Activated naive CD4-positive, alpha-beta T cell treated with anti-CD3 and anti-CD28 coated beads for 36 hours (primary cell): ENCODE measurements around the gene EEPD1. TPM values are rescaled to one million over a fixed set of nuclear protein-coding genes. Genes with fewer than 3 reads are reported as not detected.
A peak's percentile ranks its signal among the peaks of the same experiment; 100 is the strongest.

Experiments used
- CTCF ChIA-PET: fragments of 350-600 bp; sonication (Branson Sonifier 250); formaldehyde crosslinking; loops from one replicate; lab custom pipeline; 2021; ENCODE audit warnings: antibody characterized with exemption; lab: Charles Lee
- DNase-seq: peaks from one replicate; pipeline ENCODE4 v3.0.0-alpha.2; 2020
- H3K27ac Mint-ChIP-seq: one replicate; pipeline ENCODE4 v1.8.0; 2021; ENCODE audit warnings: mild to moderate bottlenecking, mixed read lengths
- H3K27me3 Mint-ChIP-seq: one replicate; pipeline ENCODE4 v1.8.0; 2021; ENCODE audit warnings: low read depth, mixed read lengths
- H3K36me3 Mint-ChIP-seq: one replicate; pipeline ENCODE4 v1.8.0; 2021; ENCODE audit warnings: low read depth, mixed read lengths
- H3K4me1 Mint-ChIP-seq: one replicate; pipeline ENCODE4 v1.8.0; 2021; ENCODE audit warnings: low read depth, mixed read lengths
- H3K4me3 Mint-ChIP-seq: one replicate; pipeline ENCODE4 v1.8.0; 2021; ENCODE audit warnings: mild to moderate bottlenecking, moderate library complexity, mixed read lengths
- H3K9me3 Mint-ChIP-seq: one replicate; pipeline ENCODE4 v1.8.0; 2021; ENCODE audit warnings: mixed read lengths
- intact Hi-C: fragments of 100-400 bp; cut with micrococcal nuclease; formaldehyde crosslinking; loops from one replicate; pipeline ENCODE4 v1.15.1; 2023
- total RNA-seq, 2 experiments: library from RNA; stranded (reverse); gene quantifications; one replicate each; pipeline ENCODE4 v1.2.3, GENCODE V29; 2021

EEPD1 gene
- total RNA-seq, 2 experiments from 2014 or later: 0.49 to 0.50 TPM

DNA sequence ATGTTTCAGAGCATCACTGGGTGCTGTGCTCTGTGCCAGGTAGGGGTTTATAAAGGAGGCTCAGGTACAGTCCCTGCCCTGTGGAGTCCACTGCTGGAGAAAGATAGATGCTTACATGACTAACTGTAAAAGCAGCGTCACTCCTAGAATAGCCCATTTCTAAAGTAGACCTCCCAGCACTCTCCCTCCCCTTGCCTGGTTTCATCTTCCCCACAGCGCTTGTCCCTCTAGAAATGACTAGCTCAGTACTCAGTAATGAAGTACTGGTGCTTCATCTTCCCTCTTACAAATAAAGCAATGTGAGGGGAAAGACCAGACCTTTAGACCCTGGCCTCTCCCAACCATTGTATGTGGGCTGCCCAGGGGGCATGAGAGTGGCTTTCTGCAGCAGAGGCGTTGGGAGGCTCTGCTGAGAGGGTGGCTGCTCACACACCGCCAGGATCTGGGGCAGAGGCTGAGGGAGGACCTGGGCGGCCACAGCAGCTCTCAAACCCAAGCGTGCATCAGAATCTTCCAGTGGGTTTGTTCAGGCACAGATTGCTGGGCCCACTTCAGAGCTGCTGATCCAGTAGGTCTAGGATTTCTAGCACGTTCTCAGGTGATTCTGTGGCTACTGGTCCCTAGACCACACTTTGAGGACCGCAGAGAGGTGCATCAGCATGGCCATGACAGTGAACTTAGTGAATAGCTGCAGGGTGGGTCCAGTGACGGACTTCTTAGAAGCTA, 126.3 kb downstream of the EEPD1 start:
- no peak overlapping the region for H3K4me3 Mint-ChIP-seq
- no peaks in the 10 kb centered on the region for H3K9me3 Mint-ChIP-seq
- no peaks in the 10 kb centered on the region for H3K27me3 Mint-ChIP-seq
- no peaks in the 10 kb centered on the region for H3K36me3 Mint-ChIP-seq
- intact Hi-C loops: no loop called here
- H3K27ac Mint-ChIP-seq: no peak overlapping the region
- H3K4me1 Mint-ChIP-seq: peaks cover 15% of the 10 kb centered on the region
- no peak for DNase-seq
- CTCF ChIA-PET: no interaction called here

DNA sequence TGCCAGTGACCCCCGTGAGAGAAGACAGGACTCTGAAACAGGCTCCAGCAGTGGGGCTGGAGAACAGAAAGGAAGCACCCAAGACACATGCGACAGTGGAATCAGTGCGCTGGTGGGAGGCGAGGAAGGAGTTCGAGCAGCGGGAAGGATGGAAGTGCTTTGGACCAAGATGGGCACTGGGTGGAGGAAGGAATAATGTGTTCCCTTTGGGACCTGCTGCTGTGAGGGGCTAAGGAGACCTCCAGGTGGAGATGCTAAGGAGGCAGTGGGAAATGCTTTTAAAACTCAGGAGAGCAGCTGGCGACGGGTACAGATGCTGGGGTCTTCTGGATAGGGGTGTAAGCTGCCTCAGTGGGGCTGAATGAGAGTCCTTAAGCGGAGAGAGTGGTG, 126.9 kb downstream of the EEPD1 start:
- Mint-ChIP-seq H3K27me3 (no peaks in the 10 kb centered on the region), H3K36me3 (no peaks in the 10 kb centered on the region), H3K4me1 (peaks cover 14% of the 10 kb centered on the region), H3K4me3 (no peak overlapping the region), H3K9me3 (no peaks in the 10 kb centered on the region), H3K27ac (no peak overlapping the region)
- intact Hi-C loops: loop anchor here (10.0 kb wide), 1 partner anchor 555 kb away; no protein-coding TSS in a partner anchor
- CTCF ChIA-PET: interaction anchor here (1.2 kb wide), 1 partner anchor 12 kb away, joined by 4 read pairs; no protein-coding TSS in a partner anchor
- no peak for DNase-seq

DNA sequence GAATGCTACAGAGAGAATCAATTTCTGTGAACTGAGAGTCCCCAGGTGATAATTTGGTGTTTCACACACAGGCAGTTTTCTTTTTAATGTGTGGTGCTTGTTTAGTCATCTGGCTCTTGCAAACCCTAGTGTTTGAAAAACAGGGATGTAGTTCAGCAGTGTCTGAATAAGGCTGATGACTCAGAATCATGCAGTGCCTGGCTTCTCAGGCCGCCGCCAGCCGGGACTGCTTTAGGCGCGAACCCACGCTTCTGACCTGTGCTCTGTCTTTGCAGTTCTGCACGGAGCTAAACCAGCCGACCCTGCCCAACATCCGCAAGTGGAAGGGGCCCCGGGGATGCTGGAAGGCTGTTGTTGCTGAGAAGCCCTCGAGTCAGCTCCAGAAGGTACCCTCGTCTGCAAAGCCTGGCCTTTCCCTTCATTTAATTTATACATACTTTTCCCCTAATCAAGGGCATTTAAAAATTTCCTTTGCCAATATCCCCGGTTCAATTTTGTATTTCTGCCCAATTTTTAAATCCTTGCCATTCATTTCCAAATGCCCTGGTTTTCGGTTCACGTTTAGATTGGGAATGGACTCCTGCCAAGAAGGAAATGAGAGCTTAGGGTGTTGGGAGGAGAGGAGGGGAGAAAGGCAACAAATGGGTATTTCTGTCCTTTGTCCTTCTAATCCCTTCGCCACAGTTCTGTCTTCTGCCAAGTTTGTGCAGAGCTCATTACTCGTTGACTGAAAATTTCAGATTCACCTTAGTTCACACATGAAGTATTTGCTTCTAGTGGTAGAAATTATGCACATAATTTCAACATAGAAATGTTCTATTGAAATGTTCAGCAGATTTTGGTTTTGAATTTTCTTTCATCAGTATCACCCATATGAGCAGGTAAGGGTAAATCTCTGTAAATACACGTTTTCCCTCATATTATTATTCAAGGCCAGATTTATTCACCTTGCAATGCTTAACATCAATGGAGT, 128.1 kb downstream of the EEPD1 start:
- peaks cover 15% of the 10 kb centered on the region for H3K4me1 Mint-ChIP-seq
- intact Hi-C loops: loop anchor here (10.0 kb wide), 1 partner anchor 556 kb away; no protein-coding TSS in a partner anchor
- DNase-seq: no peak
- H3K9me3 Mint-ChIP-seq: no peaks in the 10 kb centered on the region
- no peak overlapping the region for H3K27ac Mint-ChIP-seq
- H3K27me3 Mint-ChIP-seq: no peaks in the 10 kb centered on the region
- no peaks in the 10 kb centered on the region for H3K36me3 Mint-ChIP-seq
- CTCF ChIA-PET: interaction anchor here (1.2 kb wide), 1 partner anchor 11 kb away, joined by 4 read pairs; no protein-coding TSS in a partner anchor
- no peak overlapping the region for H3K4me3 Mint-ChIP-seq

DNA sequence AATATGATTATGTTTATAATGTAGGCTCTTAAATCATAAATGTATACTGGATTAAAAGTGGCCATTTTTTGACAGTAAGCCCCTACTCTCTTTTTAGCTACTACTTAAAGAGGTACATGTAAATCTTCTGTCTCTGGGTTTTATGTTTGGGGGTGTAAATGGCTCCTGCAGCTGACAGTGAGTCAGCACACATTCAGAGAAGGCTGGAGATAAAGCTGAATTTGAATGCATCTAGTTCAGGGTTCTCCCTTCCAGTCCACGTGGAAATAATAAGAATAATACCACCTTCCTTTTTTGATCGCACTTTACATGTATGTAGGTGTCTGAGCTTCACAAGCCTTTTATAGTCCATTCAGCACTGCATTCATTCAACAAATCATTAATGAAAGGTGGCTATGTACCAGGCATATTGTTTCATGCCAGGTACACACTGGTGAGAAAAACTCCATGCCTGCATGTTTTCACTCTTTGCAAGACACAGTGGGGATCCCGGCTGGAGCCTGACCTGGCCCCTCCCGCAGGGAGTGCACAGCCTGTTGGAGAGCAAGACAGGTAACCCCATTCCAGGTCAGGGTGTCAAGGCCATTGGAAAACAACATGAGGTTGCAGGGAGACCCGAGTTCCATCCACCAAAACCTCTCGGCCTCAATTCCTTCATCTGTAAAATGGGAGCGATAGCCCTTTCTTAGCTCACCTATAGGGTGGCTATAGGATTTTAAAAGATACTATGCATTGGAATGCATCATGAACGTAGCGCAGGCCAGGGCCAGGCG, 129.1 kb downstream of the EEPD1 start:
- CTCF ChIA-PET: no interaction called here

DNA sequence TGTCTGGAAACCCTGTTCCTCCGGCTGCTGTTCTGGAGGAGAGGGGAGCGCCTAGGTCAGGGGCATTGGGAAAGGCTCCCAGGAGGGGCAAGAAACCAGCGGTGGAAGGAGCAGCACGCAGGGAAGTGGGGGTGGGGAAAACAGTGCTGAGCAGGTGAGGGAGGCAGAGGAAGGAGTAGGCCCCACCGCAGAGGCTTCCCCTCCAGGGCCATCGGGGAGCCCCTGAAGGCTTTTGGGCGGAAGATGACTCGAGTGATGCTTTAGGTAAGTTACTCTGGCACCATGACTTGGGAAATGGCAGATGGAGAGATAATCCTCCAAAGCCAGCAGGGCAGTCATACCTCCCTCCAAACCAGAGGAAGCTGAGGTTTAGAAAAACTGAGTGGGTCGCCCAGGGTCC, 130.1 kb downstream of the EEPD1 start:
- no peak overlapping the region for H3K4me3 Mint-ChIP-seq
- H3K36me3 Mint-ChIP-seq: no peaks in the 10 kb centered on the region
- H3K27me3 Mint-ChIP-seq: no peaks in the 10 kb centered on the region
- H3K4me1 Mint-ChIP-seq: peaks cover 31% of the 10 kb centered on the region
- CTCF ChIA-PET: interaction anchor here (1.2 kb wide), 1 partner anchor 9 kb away, joined by 3 read pairs; no protein-coding TSS in a partner anchor
- no peak for DNase-seq
- intact Hi-C loops: loop anchor here (10.0 kb wide), 1 partner anchor 558 kb away; no protein-coding TSS in a partner anchor
- no peak overlapping the region for H3K27ac Mint-ChIP-seq
- H3K9me3 Mint-ChIP-seq: no peaks in the 10 kb centered on the region

More for the DNA sequence above, 129.1 kb downstream of the EEPD1 start:
- Mint-ChIP-seq H3K27ac (no peak overlapping the region), H3K27me3 (no peaks in the 10 kb centered on the region), H3K36me3 (no peaks in the 10 kb centered on the region), H3K4me3 (no peak overlapping the region), H3K4me1 (peaks cover 21% of the 10 kb centered on the region), H3K9me3 (no peaks in the 10 kb centered on the region)
- intact Hi-C loops: loop anchor here (10.0 kb wide), 1 partner anchor 557 kb away; no protein-coding TSS in a partner anchor
- DNase-seq: no peak

DNA sequence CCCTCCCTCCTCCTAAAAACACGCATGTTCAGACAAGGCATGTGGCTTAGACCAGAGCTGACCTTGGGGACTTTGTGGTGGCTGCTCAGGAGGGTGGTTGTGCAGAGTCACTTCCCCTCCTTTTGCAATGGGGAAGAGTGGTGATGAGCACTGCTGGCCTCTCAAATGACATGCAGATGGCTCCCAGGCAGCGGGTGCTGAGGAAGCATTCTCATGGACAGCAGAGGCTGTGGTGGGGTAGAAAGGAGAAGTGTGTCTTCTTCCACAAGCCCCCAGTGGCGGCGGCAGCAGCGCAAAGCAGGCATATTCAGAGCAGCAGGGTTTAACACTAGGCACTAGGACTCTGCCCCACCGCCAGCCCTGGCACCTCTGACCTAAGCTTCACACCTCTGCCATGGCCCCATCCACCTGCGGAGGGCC, 130.7 kb downstream of the EEPD1 start:
- Mint-ChIP-seq H3K27ac (no peak overlapping the region), H3K4me1 (peaks cover 34% of the 10 kb centered on the region), H3K4me3 (no peak overlapping the region), H3K9me3 (no peaks in the 10 kb centered on the region), H3K36me3 (no peaks in the 10 kb centered on the region), H3K27me3 (no peaks in the 10 kb centered on the region)
- intact Hi-C loops: loop anchor here (10.0 kb wide), 1 partner anchor 559 kb away; no protein-coding TSS in a partner anchor
- no peak for DNase-seq
- CTCF ChIA-PET: interaction anchor here (1.2 kb wide), 1 partner anchor 8 kb away, joined by 3 read pairs; no protein-coding TSS in a partner anchor

DNA sequence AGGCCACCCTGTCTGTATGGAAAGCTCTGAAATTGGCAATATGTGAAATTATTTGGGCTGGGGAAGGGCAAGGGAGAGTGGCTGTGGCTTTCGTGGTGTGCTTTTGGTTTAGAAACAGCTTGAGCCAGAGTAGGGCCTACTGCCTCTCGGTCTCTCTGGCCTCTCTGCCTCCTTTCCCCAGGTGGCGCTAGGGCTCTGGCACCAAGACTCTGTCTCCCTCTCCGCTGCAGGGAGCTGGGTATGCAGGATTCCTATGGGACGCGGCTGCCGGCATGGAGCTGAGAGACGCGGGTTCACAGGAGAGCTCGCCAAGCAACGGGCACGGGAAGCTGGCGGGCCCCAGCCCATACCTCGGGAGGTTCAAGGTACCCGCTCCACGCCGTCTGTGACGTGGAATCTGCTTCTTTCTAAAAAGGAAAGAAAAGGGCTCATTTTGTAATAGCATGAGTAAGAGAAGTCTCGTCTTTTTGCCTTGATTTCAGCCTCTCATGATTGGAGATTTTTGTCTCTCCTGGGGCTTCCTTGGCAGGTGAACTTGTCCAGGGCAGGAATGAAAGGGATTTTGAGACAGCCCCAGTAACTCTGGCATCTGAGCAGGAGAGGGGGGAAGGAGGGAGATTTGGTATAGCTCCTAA, 131.5 kb downstream of the EEPD1 start:
- intact Hi-C loops: loop anchor here (5.0 to 10.0 kb wide), 3 partner anchors 560 to 1078 kb away; partner anchors contain the start of gene HERPUD2
- CTCF ChIA-PET: interaction anchor here (3.1 kb wide), 1 partner anchor 299 kb away, joined by 9 read pairs; no protein-coding TSS in a partner anchor
- Mint-ChIP-seq H3K4me3 (no peak overlapping the region), H3K9me3 (no peaks in the 10 kb centered on the region), H3K4me1 (peaks cover 36% of the 10 kb centered on the region), H3K27ac (no peak overlapping the region), H3K27me3 (no peaks in the 10 kb centered on the region), H3K36me3 (no peaks in the 10 kb centered on the region)
- DNase-seq: no peak

DNA sequence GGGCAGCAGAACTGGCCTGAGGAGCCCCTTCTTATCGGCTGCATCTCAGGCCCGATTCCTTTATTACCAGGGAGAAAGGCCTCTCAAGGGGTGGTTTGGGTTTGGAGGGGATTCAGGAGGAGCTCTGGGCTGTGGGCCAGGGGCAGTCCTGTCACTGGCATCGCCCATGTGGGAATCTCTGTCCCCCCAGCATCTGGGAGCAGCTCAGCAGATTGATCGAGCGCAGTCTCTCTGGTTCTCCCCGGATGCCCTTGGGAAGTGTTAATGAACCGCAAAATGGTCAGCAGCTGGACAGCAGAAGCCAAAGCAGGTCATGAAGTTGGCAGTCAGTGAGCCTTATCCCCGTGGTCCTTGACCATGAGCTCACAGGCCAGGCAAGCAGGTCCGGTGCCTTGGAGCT, 132.2 kb downstream of the EEPD1 start:
- Mint-ChIP-seq H3K4me1 (peaks cover 36% of the 10 kb centered on the region), H3K9me3 (no peaks in the 10 kb centered on the region), H3K27me3 (no peaks in the 10 kb centered on the region), H3K36me3 (no peaks in the 10 kb centered on the region), H3K4me3 (no peak overlapping the region), H3K27ac (no peak overlapping the region)
- no peak for DNase-seq
- intact Hi-C loops: loop anchor here (5.0 to 10.0 kb wide), 3 partner anchors 560 to 1077 kb away; partner anchors contain the start of gene HERPUD2
- CTCF ChIA-PET: interaction anchor here (3.1 kb wide), 1 partner anchor 300 kb away, joined by 9 read pairs; no protein-coding TSS in a partner anchor

DNA sequence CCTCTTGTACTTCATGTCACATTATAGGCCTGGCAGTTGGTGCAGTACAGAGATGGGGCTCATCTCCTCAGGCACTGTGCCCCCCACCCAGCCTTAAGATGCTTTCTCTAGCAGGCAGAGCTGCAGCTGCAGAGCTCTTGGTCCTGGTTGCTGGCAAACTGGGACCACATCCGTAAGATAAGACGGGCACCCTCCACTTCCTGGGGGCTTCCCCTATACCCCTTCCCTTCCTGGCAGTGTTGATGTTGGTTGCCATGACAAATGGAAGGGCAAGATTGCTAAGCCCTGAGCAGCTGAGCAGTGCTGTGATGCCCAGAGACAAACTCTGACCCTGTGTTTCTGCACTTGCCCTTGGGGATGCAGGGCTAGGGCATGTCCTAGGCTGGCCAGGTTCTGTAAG, 133.2 kb downstream of the EEPD1 start:
- intact Hi-C loops: loop anchor here (1.0 to 10.0 kb wide), 5 partner anchors 81 to 1076 kb away; partner anchors contain the start of gene HERPUD2
- Mint-ChIP-seq H3K27me3 (no peaks in the 10 kb centered on the region), H3K27ac (peak overlapping the region; percentile 67), H3K4me1 (peaks cover 36% of the 10 kb centered on the region), H3K9me3 (no peaks in the 10 kb centered on the region), H3K36me3 (no peaks in the 10 kb centered on the region), H3K4me3 (no peak overlapping the region)
- CTCF ChIA-PET: interaction anchor here (1.4 to 3.1 kb wide), 2 partner anchors 301 to 310 kb away, joined by 4 to 9 read pairs; no protein-coding TSS in a partner anchor
- peak; percentile 71 for DNase-seq

DNA sequence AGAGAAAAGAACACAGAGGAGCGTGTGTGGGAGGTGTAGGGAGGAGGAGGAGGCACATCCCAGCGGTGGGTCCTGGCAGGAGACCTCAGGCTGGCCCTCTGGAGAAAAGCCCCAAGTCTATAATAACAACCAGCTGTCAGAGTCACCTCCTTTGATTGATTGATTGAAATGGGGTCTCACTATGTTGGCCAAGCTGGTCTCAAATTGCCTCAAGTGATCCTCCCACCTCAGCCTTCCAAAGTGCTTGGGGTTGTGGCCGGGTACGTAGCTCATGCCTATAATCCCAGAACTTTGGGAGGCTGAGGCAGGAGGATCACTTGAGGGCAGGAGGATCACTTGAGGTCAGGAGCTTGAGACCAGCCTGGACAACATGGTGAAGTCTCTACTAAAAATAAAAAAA, 133.6 kb downstream of the EEPD1 start:
- peaks cover 39% of the 10 kb centered on the region for H3K4me1 Mint-ChIP-seq

More for the DNA sequence above, 133.6 kb downstream of the EEPD1 start:
- CTCF ChIA-PET: interaction anchor here (1.4 to 3.1 kb wide), 3 partner anchors 80 to 311 kb away, joined by 4 to 9 read pairs (median 5); a partner anchor contains a TSS
- Mint-ChIP-seq H3K27me3 (no peaks in the 10 kb centered on the region), H3K9me3 (no peaks in the 10 kb centered on the region), H3K27ac (peak overlapping the region; percentile 67), H3K4me3 (no peak overlapping the region), H3K36me3 (no peaks in the 10 kb centered on the region)
- no peak for DNase-seq
- intact Hi-C loops: loop anchor here (1.0 to 10.0 kb wide), 5 partner anchors 80 to 1076 kb away; partner anchors contain the start of gene HERPUD2
